ENCODE measurements around the gene C2orf68.

The C2orf68 gene

GRCh38 chr2:85580206-85580605 lies 31.7 kb downstream of the C2orf68 start:
- Histone ChIP-seq H3K27ac (ENCODE audit: extremely low read depth, low read depth, low read length) (no peak overlapping the region), H3K36me3 (ENCODE audit: control insufficient read depth in 2 of 2, insufficient read depth in 1 of 2, low read length in 2 of 2) (peaks cover 0 to 20% of the 10 kb centered on the region in 2 experiments; a peak in 2 of 3 replicates), H3K9me3 (ENCODE audit: control insufficient read depth, insufficient read depth, low read depth, low read length) (no peaks in the 10 kb centered on the region), H3K4me1 (ENCODE audit: control insufficient read depth, insufficient read depth, low read length) (peaks cover 14% of the 10 kb centered on the region), H3K4me3 (ENCODE audit: low read depth, low read length) (no peak overlapping the region)
- POLR2A ChIA-PET: no interaction called here
- TF ChIP-seq ZNF280D (tag by site-specific recombination; IDR thresholded peaks at IDR 0.05): no peak
- no peak for TF ChIP-seq ZNF510 (tag by site-specific recombination; IDR thresholded peaks at IDR 0.05; ENCODE audit: insufficient replicate concordance)
- no peak for TF ChIP-seq ZNF623 (tag by site-specific recombination; IDR thresholded peaks at IDR 0.05)
- no peak for TF ChIP-seq ZNF354C (tag by site-specific recombination; IDR thresholded peaks at IDR 0.05; ENCODE audit: borderline replicate concordance, low read depth)
- no peak for TF ChIP-seq ZNF266 (tag by site-specific recombination; IDR thresholded peaks at IDR 0.05; ENCODE audit: low read depth)
- no peak for TF ChIP-seq ZBTB26 (tag by site-specific recombination; optimal IDR thresholded peaks at IDR 0.05)
- TF ChIP-seq ZNF112 (tag by site-specific recombination; IDR thresholded peaks at IDR 0.05): no peak
- no peak for TF ChIP-seq ZBTB10 (tag by site-specific recombination; IDR thresholded peaks at IDR 0.05)
- no peak for TF ChIP-seq ZNF704 (tag by site-specific recombination; IDR thresholded peaks at IDR 0.05)
- TF ChIP-seq ZBTB6 (tag by site-specific recombination; IDR thresholded peaks at IDR 0.05): no peak
- no peak for TF ChIP-seq KLF10 (tag by site-specific recombination; IDR thresholded peaks at IDR 0.05)
- no peak for TF ChIP-seq ZFP37 (tag by site-specific recombination; IDR thresholded peaks at IDR 0.05)
- TF ChIP-seq GLIS2 (tag by site-specific recombination; IDR thresholded peaks at IDR 0.05): no peak
- no peak for TF ChIP-seq TRIM28 (IDR thresholded peaks at IDR 0.05; ENCODE audit: borderline replicate concordance, low read length)
- TF ChIP-seq ZNF785 (tag by site-specific recombination; IDR thresholded peaks at IDR 0.05): no peak
- TF ChIP-seq ZNF223 (tag by site-specific recombination; IDR thresholded peaks at IDR 0.05): no peak
- TF ChIP-seq EGR2 (tag by site-specific recombination; IDR thresholded peaks at IDR 0.05; ENCODE audit: low read depth): no peak
- TF ChIP-seq ZNF175 (tag by site-specific recombination; IDR thresholded peaks at IDR 0.05): no peak
- CTCF ChIA-PET: interaction anchor here (0.8 kb wide), 1 partner anchor 24 kb away, joined by 3 read pairs; no protein-coding TSS in a partner anchor

Data from HEK293 (cell line).